ENCODE data around the gene SAP30BP. TPM values are rescaled to one million over a fixed set of nuclear protein-coding genes. Genes with fewer than 3 reads are reported as not detected.

The SAP30BP gene
- total and polyA plus RNA-seq, 2 of the 13 experiments (the other 11 are each of a cell fraction or from before 2014, with no cell fraction given) = 67.7 to 99.4 TPM

GRCh38 chr17:75676461-75676860 is 9.3 kb downstream of the SAP30BP start:
- FAIRE-seq (no peak), ATAC-seq (no peak), DNase-seq (ENCODE audit: low spot score) (no peak)
- H3K4me3 ChIP-seq (replicated peaks in 1 of 3; ENCODE audit: insufficient read depth in 1 of 3, low read depth in 2 of 3, low read length in 3 of 3) = no peak overlapping the region
- H3K9ac ChIP-seq (ENCODE audit: insufficient read depth, low read depth, low read length) = no peak overlapping the region
- H3K4me2 ChIP-seq (ENCODE audit: low read depth, low read length) = no peak overlapping the region
- intact Hi-C loops (cut with micrococcal nuclease; ENCODE audit: unreplicated experiment) = no loop called here
- CTCF ChIA-PET (ENCODE audit: low intra/inter-chr PET ratio, low total read pairs) = interaction anchor here (3.2 kb wide), 1 partner anchor 71 kb away, joined by 43 read pairs; no protein-coding TSS in a partner anchor
- peaks cover 4% of the 10 kb centered on the region; the same call in 1 of the 2 replicates for H4K20me1 ChIP-seq (ENCODE audit: insufficient read depth, low read length)
- peaks cover 27 to 65% of the 10 kb centered on the region in 2 experiments for H3K36me3 ChIP-seq (replicated peaks in 1 of 2; ENCODE audit: control insufficient read depth in 1 of 2, insufficient read depth in 2 of 2, low read length in 2 of 2)
- POLR2A ChIA-PET = interaction anchor here (1.2 kb wide), 1 partner anchor 10 kb away, joined by 4 read pairs; the partner anchor contains the start of genes RECQL5 and SAP30BP
- no peaks in the 10 kb centered on the region; the same call in 1 of the 2 replicates for H3K4me1 ChIP-seq (ENCODE audit: insufficient read depth, low read length)
- H3K9me3 ChIP-seq (ENCODE audit: low read length) = no peaks in the 10 kb centered on the region
- 93% methylated on average over 3 of the region's 3 CpGs for WGBS (ENCODE audit: low lambda C conversion rate)
- no peak overlapping the region for H3K27ac ChIP-seq (ENCODE audit: extremely low read length, insufficient read depth, low read length)
- no TSS peak for BruUV-seq (replicated peaks)
- peaks cover 27% of the 10 kb centered on the region for H3K79me2 ChIP-seq (ENCODE audit: insufficient read depth, low read length)
- H2AFZ ChIP-seq (ENCODE audit: low read length) = no peak overlapping the region
- no peaks in the 10 kb centered on the region for H3K27me3 ChIP-seq (ENCODE audit: control insufficient read depth in 1 of 2, insufficient read depth in 2 of 2, low read length in 2 of 2)
- in situ Hi-C loops (cut with HindIII; ENCODE audit: extremely low pct_ligation_motif_present, low pct_unique_long_range_greater_than_20kb) = loop anchor here (5.0 kb wide), 1 partner anchor 76 kb away; no protein-coding TSS in a partner anchor
- no peak for TF ChIP-seq ZC3H13 (CRISPR knock-in tag; IDR thresholded peaks at IDR 0.05)
- no peak for TF ChIP-seq RERE (CRISPR knock-in tag; IDR thresholded peaks at IDR 0.05; ENCODE audit: low read depth)
- TF ChIP-seq NBN (conservative IDR thresholded peaks at IDR 0.05) = no peak
- TF ChIP-seq SIX4 (CRISPR knock-in tag; IDR thresholded peaks at IDR 0.05) = no peak
- no peak for TF ChIP-seq NFE2L1 (CRISPR knock-in tag; IDR thresholded peaks at IDR 0.05; ENCODE audit: borderline replicate concordance)
- TF ChIP-seq, protein P1, sequence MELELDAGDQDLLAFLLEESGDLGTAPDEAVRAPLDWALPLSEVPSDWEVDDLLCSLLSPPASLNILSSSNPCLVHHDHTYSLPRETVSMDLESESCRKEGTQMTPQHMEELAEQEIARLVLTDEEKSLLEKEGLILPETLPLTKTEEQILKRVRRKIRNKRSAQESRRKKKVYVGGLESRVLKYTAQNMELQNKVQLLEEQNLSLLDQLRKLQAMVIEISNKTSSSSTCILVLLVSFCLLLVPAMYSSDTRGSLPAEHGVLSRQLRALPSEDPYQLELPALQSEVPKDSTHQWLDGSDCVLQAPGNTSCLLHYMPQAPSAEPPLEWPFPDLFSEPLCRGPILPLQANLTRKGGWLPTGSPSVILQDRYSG (CRISPR knock-in tag; IDR thresholded peaks at IDR 0.05) = no peak
- TF ChIP-seq TAF1 (CRISPR knock-in tag; IDR thresholded peaks at IDR 0.05) = no peak
- TF ChIP-seq ZNF644 (CRISPR knock-in tag; IDR thresholded peaks at IDR 0.05; ENCODE audit: low read depth) = no peak
- TF ChIP-seq, protein P2, sequence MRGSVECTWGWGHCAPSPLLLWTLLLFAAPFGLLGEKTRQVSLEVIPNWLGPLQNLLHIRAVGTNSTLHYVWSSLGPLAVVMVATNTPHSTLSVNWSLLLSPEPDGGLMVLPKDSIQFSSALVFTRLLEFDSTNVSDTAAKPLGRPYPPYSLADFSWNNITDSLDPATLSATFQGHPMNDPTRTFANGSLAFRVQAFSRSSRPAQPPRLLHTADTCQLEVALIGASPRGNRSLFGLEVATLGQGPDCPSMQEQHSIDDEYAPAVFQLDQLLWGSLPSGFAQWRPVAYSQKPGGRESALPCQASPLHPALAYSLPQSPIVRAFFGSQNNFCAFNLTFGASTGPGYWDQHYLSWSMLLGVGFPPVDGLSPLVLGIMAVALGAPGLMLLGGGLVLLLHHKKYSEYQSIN (CRISPR knock-in tag; IDR thresholded peaks at IDR 0.05; ENCODE audit: borderline replicate concordance) = no peak
- no peak for TF ChIP-seq CENPX (CRISPR knock-in tag; IDR thresholded peaks at IDR 0.05)
- no peak for TF ChIP-seq ZNF792 (CRISPR knock-in tag; IDR thresholded peaks at IDR 0.05)
- no peak for TF ChIP-seq ATM (IDR thresholded peaks at IDR 0.05; ENCODE audit: borderline replicate concordance)
- TF ChIP-seq, protein P3, sequence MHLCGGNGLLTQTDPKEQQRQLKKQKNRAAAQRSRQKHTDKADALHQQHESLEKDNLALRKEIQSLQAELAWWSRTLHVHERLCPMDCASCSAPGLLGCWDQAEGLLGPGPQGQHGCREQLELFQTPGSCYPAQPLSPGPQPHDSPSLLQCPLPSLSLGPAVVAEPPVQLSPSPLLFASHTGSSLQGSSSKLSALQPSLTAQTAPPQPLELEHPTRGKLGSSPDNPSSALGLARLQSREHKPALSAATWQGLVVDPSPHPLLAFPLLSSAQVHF (CRISPR knock-in tag; IDR thresholded peaks at IDR 0.05) = no peak
